ENCODE results near the gene AP3B2. TPM values are rescaled to one million over a fixed set of nuclear protein-coding genes. Genes with fewer than 3 reads are reported as not detected.

The AP3B2 gene
- total RNA-seq, 2 donors from 2014 or later = 0.92 TPM; not detected in 1

- Histone ChIP-seq H3K4me1 (ENCODE audit: control insufficient read depth in 1 of 2, low read depth in 2 of 2) (peaks cover 0 to 3% of the 10 kb centered on the region in 2 donors), H3K36me3 (no peaks in the 10 kb centered on the region), H3K27ac (no peak overlapping the region), H3K4me3 (no peak overlapping the region), H3K27me3 (replicated peaks; ENCODE audit: insufficient read depth) (no peaks in the 10 kb centered on the region), H3K9me3 (no peaks in the 10 kb centered on the region)
- no peak for DNase-seq (ENCODE audit: low spot score)
- TF ChIP-seq CTCF (IDR thresholded peaks at IDR 0.05) = no peak
- no peak for ATAC-seq (ENCODE audit: insufficient number of reproducible peaks, low FRiP score, low read depth)
Observed at GRCh38 chr15:82641129-82641798, 68.4 kb downstream of the AP3B2 start.

DNA sequence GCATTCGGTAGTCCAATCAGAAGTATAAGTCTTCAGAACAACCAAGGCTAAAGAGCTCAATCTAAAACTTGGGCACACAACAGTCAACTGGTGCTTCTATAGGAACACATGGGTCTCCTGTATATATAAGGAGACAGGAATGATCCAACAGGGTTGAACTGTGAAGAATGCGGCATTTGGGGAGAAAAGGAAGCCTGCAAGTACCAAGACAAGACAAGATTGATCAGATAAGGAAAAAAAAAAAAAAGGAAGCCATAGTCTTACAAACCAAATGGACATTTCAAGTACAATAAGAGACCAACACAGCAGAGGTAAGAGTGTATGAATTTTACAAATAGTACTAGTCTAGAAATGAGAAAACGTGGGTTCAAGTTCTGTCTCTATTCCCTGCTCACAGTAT lies 69.0 kb downstream of the AP3B2 start:
- Histone ChIP-seq H3K27ac (no peak overlapping the region), H3K4me3 (no peak overlapping the region), H3K4me1 (ENCODE audit: control insufficient read depth in 1 of 2, low read depth in 2 of 2) (no peaks in the 10 kb centered on the region), H3K27me3 (replicated peaks; ENCODE audit: insufficient read depth) (no peaks in the 10 kb centered on the region), H3K9me3 (no peaks in the 10 kb centered on the region), H3K36me3 (no peaks in the 10 kb centered on the region)
- no peak for ATAC-seq (ENCODE audit: insufficient number of reproducible peaks, low FRiP score, low read depth)
- no peak for TF ChIP-seq CTCF (IDR thresholded peaks at IDR 0.05)
- no peak for DNase-seq (ENCODE audit: low spot score)

DNA sequence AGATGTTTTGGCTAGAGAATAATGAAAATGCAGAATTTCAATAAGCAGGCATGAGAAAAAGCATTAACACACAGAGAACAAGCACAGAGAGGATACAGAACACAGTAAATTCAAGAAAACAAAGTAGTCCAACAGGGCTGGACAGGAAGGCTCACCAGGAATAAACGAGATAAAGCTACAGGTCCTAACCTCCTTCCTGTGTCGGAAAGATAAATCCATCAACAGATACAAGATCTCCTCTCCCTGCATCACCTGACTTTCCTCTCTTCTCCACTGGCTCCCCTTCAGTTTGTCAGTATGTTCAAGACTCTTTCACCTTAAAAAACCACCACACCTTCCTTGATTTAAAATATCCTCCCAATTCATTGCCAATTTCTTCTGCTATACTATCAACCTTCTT lies 73.9 kb downstream of the AP3B2 start:
- no peak for TF ChIP-seq CTCF (IDR thresholded peaks at IDR 0.05)
- H3K27ac ChIP-seq = no peak overlapping the region
- DNase-seq (ENCODE audit: low spot score) (no peak), ATAC-seq (ENCODE audit: insufficient number of reproducible peaks, low FRiP score, low read depth) (no peak)
- H3K27me3 ChIP-seq (replicated peaks; ENCODE audit: insufficient read depth) = no peaks in the 10 kb centered on the region
- H3K4me1 ChIP-seq (ENCODE audit: control insufficient read depth in 1 of 2, low read depth in 2 of 2) = no peaks in the 10 kb centered on the region
- H3K9me3 ChIP-seq = no peaks in the 10 kb centered on the region
- H3K4me3 ChIP-seq = no peak overlapping the region
- H3K36me3 ChIP-seq = no peaks in the 10 kb centered on the region

- H3K27me3 ChIP-seq (replicated peaks; ENCODE audit: insufficient read depth) = no peaks in the 10 kb centered on the region
- DNase-seq (ENCODE audit: low spot score) (no peak), ATAC-seq (ENCODE audit: insufficient number of reproducible peaks, low FRiP score, low read depth) (no peak)
- H3K27ac ChIP-seq = no peak overlapping the region
- no peaks in the 10 kb centered on the region for H3K36me3 ChIP-seq
- H3K9me3 ChIP-seq = no peaks in the 10 kb centered on the region
- TF ChIP-seq CTCF (IDR thresholded peaks at IDR 0.05) = no peak
- H3K4me3 ChIP-seq = no peak overlapping the region
- H3K4me1 ChIP-seq (ENCODE audit: control insufficient read depth in 1 of 2, low read depth in 2 of 2) = no peaks in the 10 kb centered on the region
Observed at GRCh38 chr15:82630033-82630432, 79.6 kb downstream of the AP3B2 start.

- H3K9me3 ChIP-seq = no peaks in the 10 kb centered on the region
- TF ChIP-seq CTCF (IDR thresholded peaks at IDR 0.05) = no peak
- H3K36me3 ChIP-seq = no peaks in the 10 kb centered on the region
- no peaks in the 10 kb centered on the region for H3K4me1 ChIP-seq (ENCODE audit: control insufficient read depth in 1 of 2, low read depth in 2 of 2)
- no peak overlapping the region for H3K27ac ChIP-seq
- no peak overlapping the region for H3K4me3 ChIP-seq
- no peak for ATAC-seq (ENCODE audit: insufficient number of reproducible peaks, low FRiP score, low read depth)
- DNase-seq (ENCODE audit: low spot score) = no peak
- H3K27me3 ChIP-seq (replicated peaks; ENCODE audit: insufficient read depth) = no peaks in the 10 kb centered on the region
Observed at GRCh38 chr15:82625136-82625535, 84.5 kb downstream of the AP3B2 start.
